Skeletal muscle cell (primary cell): Measurements from ENCODE around the gene RARB.

ENCODE experiments used
- DNase-seq: peaks from one replicate; pipeline ENCODE4 v3.0.0-alpha.2; 2010; ENCODE audit warnings: low read depth
- H3K4me3 ChIP-seq: 2 replicates; pipeline ENCODE4 v1.5.1; 2011; ENCODE audit warnings: low read depth, mild to moderate bottlenecking, control low read depth, low read length, moderate library complexity

Gene RARB

DNA sequence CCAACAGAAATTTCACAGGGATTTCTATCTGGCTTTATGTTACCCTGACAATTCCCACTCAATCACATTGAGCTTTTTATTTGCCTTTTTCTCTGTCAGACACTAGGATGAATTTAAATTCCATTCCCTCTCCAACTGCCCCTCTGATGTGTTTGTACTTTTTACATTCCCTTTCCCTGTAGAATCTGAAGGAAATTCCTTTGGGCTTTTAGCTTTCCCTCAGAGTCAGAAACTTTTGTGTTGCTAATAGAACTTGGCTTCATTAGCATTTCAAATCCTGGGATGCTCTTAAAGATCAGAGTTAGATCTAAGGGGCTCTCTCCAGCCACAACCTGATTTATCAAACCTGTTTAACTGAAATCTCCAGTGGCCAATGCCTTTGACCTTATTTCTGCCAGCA, 7.9 kb upstream of the RARB start:
- H3K4me3 ChIP-seq: no peak overlapping the region
- no peak for DNase-seq

DNA sequence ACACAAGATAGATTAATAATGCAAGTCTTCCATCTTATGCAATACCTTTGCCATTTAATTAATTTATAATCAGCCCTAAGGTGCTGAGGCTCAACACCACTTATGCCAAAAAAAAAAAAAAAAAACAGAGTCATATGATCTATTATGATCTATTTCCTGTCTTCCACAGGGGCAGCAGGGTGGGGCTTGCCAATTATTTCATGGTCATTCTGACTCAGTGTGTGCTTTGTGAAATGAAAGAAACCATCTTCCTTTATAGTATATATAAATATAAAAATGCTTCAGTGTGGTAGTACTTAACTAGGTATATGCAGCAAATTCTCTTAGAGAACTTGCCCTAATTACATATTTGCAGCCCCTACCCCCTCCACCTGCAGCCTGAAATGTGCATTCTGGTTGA, 7.2 kb upstream of the RARB start:
- DNase-seq: no peak
- H3K4me3 ChIP-seq: no peak overlapping the region

DNA sequence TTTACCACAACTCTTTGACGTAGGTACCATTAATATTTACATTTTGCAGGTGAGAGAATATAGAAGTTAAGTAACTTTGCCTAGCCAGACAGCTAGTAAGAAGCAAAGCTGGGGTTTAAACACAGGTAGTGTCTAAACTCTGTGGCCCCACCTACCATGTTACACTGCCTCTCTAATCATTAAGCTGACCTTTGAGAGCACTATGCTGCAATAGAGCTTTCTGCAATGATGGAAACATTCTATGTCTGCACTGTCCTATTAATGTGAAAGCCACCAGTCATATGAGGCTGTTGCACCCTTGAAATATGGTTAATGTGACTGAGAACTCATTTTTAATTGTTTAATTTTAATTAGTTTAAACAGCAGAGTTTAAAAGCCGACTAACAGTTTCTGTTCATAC, 6.3 kb upstream of the RARB start:
- no peak overlapping the region for H3K4me3 ChIP-seq
- no peak for DNase-seq

DNA sequence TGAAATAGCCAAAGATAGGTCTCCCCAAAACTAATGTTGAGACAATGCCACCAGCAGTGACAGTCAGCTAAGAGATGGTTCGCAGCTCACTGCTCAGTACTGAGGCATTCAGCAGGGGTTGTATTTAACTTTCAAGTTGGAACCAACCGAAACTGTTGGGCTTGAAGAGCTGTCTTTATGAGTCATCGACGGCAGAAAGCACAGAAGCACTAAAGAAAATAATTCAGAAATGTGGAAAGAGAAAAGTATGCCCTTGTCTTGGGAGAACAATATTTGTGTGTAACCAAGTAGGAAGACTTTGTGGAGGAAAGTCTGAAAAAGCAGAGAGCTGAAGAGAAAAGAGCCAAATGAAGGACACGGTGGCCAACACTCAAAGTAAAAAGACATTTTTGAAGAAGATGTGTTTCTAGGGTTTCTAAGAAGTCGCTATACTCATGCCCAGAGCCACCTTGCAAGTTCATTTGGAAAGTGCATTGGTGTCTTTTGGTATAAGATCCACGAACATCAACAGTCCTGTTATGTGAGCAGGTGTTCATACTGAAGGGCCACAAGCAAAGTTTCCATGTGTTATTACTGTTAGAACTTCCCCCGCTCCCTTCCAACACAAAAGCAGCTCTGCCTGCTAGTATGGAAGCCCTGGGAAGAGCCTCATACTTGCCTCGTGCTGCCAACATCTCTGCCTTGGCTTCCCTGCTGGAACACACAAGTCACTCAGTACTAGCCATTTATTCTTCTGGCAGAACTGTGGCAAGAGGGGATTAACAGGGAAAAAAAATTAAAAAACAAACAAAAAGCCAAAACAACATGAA, 4.1 kb upstream of the RARB start:
- DNase-seq: peak; percentile 47
- H3K4me3 ChIP-seq: no peak overlapping the region

DNA sequence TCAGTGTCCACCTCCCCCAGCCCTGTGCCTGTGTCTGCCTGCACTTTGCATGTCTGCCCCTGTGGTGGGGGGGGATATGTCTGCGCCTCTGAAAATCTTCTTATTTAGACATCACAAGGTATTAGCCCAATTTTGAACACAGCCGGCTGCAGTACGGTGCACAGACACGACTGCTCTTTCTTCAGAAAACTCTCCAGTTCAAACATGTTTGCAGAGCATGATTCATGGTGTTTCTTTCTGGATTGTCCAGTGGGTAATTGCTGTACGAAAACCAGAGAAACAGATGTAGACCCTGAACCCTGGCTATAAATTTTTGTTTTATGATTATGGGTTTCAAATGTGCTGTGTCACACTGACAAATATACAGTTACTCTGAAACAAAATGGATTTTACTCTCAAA, 3.4 kb upstream of the RARB start:
- DNase-seq: peak; percentile 20
- no peak overlapping the region for H3K4me3 ChIP-seq

DNA sequence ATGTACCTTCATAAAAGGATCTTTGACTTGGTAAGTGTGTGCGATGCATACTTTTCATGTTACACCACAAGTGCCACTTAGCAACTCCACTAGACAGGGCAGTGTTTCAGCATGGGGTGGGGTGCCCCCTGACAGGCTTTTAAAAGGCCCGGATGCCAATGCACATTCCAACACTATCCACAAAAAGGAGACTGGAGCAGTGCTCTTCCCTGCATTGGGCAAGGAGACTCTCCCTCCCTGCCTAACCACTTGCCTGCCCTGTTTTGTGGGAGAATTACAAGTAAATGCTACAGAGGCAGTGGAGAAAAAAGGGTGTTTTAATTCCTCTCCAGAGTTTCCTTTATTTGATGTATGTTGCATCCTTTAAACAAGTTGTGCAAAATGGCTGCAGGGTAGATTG, 1.7 kb upstream of the RARB start:
- no peak for DNase-seq
- no peak overlapping the region for H3K4me3 ChIP-seq

DNA sequence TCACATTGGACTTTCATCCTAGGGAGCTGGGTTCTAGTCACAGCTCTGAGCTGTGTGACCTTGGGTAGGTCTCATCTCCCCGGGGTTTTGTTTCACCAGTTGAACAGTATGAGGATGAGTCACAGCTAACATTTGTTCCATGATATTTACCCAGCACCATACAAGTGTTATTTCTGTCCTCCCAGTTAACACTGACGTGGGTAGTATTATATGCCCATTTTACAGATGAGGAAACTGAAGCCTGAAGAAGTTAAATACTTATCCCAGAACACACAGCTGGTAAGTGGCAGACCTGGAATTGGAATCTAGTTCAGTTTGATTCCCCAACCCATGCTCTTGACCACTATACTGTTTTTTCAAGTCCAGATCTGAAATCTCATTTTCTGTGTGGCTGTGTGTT, 908 bp upstream of the RARB start:
- peak overlapping the region; percentile 56 for H3K4me3 ChIP-seq
- no peak for DNase-seq

DNA sequence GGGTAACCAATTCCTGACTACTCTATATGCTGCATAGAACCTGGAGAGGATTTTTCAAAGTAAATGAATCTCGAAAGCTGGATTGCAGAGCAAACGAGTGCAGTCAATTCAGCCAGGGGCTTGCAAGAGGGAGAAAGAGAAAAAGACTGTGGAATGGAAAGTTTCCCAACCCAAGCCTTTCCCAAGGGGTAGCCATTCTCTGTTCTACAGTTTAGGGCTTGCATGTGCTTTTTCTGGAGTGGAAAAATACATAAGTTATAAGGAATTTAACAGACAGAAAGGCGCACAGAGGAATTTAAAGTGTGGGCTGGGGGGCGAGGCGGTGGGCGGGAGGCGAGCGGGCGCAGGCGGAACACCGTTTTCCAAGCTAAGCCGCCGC, 511 bp upstream of the RARB start:
- peak overlapping the region; percentile 56 for H3K4me3 ChIP-seq
- DNase-seq: no peak

DNA sequence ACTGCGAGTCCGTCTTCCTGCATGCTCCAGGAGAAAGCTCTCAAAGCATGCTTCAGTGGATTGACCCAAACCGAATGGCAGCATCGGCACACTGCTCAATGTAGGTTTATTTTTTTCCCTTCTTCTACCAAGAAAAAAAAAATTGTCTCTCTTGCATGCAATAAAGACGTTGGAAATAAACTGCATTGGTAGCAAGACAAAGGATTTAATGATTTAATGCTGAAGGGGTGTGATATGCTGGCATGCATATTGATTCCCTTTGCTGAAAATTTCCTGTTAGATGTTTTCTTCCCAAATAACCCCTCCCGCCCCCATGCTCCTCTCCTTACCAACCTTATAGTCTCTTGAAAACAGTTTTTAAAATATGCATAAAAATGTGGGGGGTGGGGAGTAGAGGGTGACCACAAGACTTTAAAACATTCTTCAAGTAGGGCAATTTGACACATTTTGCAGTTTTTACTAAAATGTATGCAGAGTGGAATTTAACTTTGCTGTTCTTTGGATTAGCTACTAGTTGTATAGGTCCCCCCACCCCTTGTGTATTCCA, 799 bp downstream of the RARB start:
- H3K4me3 ChIP-seq: peak overlapping the region; percentile 56
- no peak for DNase-seq

DNA sequence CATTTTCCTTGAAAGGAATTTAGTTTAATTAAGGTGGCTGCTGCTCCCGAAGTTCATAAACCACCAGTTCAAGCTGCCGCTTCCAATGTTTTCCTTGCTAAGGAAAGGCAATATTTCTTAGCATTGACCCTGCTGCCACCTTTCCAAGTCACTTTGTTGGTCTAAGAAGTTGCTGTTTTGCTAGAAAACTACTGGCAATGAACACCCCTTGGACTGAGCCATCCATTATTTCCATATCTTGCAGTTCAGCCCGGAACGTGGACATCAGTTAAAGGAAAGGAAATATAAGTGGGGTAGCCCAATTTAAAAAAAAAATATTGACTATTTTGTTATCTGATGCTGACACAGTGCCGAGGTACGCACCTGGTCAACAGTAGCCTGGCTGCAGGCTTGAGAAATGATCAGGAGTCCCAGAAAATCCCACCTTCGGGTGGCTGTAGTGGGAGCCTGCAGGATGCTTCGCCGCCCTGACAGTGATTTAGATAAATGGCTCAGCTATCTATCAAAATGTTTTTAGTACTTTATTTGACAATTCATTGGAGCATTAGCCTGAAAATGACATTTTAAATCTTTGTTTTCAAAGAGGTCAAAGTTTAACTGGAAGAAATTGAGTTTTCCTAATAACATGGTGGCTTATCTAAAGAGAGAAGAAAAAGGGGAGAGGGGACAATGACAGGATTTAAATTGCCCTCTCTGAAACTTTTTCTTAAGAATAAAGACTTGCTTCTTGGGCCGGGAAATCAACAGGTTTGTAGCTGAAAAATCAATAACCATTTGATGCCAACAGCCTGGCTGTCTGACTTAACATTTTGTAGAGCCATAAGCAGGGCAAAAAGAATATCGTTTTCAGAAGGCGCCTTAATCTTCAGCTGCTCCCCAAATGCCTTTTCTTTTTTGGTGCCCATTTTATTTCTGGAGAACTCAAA, 1.6 kb downstream of the RARB start:
- peak overlapping the region; percentile 56 for H3K4me3 ChIP-seq
- DNase-seq: no peak

DNA sequence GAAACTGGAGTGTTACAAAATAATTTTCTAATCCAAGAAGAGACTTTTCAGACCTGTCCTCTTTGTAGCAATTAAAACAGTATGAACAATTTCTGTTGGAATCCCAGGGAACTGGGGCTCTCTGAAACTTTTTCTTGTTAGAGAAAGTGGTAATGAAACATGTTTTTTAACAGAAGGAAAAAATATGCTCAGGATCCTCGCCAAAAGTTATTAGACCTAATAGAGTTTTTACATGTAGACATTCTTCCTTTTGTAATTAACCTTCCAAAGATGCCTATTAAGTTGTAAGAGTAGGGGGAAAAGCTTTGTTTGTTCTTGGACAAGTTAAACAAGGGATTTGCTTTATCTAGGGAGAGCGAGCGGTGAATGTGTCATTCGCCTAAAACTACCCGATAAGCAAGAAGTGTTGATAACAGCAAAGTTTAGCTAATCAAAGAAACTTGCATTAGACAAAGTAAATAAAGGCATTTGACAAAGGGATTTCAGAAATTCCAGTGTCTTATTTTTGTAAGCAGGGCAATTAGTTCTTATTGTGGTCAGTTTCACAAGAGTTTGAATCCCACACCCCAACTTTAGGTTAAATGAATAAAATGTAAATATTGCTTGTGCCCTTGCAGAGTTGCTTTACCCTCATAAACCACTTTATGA, 2.3 kb downstream of the RARB start:
- peak overlapping the region; percentile 56 for H3K4me3 ChIP-seq
- no peak for DNase-seq

DNA sequence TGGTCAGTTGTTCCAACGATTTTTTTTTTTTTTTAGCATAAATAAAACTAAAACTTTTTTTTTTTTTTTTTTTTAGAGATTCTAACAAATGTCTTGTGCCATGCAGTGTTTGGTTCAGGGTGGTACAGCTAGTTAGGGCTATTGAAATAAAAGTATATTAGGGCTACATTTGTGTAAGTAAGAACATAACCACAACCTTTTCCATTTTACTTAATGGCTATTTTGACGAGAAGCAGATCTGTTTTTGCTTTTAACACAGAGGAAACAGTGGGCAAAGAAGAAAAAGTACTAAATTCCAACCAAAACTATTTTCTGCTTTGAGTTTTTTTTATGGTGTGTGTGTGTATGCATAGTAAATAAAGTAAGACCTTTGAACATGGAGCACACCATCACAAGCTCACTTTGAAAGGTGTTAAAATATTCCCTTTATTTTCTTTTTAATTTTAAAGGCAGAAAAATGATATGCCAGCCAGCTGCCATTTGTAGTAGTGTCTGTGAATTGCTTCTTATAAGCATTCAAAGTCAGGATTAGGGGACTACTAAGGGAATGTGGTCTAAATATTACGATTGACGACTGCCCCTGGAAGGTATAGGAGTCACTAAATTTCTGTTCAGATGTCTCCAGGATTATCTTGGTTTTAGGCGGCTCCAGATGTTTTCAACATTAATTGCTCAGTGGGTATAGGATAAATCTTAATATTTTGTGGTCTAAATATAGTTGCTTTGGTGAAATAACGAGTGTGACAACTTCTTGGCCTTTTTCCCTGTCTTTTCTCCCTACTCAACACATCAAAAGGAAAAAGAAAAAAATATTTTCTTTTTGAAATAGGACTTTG, 3.1 kb downstream of the RARB start:
- DNase-seq: no peak
- H3K4me3 ChIP-seq: no peak overlapping the region

DNA sequence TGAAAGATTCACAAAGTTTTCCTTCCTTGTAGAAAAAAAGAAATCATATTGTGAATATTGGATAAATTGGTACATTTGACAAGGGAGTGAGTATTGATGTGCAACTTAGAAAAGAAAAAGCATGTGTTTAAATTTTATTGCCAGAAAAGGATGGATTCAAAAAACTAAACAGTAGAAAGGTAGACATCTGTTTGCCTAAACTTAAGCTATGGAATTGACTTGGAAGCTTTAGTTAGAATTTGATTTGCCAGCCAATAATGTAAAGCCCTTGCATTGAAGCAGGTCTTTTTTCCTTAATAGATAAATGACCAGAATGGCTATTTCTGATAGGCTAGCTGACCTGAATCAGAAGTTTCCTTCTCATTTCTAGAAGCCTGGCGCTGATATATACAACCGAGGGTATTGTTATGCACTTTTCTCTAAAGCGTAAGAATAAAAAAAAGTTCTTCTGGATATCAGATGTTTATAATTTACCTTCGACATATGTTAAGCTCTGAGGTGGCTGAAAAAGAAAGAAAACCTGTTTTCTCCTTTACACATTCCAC, 4.2 kb downstream of the RARB start:
- no peak overlapping the region for H3K4me3 ChIP-seq
- DNase-seq: no peak

DNA sequence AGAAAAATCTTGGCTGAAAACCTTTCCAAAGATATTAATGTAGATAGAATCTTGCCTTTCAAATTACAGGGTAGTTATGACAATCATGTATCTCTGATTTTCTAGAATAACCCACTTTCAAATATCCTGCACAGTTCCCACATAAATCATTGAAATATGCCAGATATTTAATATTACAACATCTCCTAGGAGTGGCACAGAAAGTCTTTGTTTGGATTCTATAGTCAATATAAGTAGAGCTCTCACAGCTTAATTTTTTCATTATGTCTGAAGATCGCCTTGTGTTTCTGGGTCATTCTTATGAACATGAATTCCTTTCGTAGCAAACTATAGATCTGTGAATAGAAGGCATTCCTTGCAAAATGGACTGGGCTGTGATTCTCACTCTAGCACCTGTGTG, 5.0 kb downstream of the RARB start:
- DNase-seq: no peak
- H3K4me3 ChIP-seq: no peak overlapping the region

DNA sequence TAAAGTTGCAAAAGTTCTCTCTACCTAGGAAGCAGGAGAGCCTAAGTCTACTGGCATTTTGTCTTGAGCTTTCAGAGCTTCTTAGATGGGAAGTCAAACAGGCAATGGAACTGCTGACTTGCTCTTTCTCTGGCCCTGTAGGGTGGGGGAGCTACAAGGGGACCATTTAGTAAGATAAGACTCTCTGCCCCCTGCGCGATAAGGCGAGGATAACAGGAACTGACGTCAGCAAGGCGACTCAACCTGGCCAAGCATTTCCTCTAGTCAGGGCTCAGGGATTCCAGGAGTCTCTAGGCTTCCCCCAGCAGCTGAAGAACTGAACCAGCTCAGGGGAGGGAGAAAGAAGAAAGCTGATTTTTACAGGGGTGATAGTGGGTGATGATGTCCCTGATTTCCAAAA, 5.8 kb downstream of the RARB start:
- no peak for DNase-seq
- no peak overlapping the region for H3K4me3 ChIP-seq

DNA sequence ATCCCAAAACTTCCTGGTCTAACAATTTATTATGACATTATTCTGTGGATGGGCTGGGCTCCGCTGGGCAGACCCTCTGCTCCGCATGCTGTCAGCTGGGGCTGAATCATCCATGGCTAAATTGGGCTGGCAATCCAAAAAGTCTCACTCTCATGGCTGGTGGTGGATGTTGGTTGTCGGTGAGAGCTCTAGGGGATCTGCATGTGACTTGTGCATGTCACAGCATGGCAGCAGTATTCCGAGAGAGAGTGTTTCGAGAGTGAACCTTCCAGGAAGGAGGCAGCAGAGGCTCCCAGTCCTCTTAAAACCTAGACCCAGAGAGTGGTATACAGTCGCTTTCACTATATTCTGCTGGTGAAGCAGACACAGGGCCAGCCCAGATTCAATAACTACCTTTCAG, 9.9 kb downstream of the RARB start:
- H3K4me3 ChIP-seq: no peak overlapping the region
- no peak for DNase-seq

DNA sequence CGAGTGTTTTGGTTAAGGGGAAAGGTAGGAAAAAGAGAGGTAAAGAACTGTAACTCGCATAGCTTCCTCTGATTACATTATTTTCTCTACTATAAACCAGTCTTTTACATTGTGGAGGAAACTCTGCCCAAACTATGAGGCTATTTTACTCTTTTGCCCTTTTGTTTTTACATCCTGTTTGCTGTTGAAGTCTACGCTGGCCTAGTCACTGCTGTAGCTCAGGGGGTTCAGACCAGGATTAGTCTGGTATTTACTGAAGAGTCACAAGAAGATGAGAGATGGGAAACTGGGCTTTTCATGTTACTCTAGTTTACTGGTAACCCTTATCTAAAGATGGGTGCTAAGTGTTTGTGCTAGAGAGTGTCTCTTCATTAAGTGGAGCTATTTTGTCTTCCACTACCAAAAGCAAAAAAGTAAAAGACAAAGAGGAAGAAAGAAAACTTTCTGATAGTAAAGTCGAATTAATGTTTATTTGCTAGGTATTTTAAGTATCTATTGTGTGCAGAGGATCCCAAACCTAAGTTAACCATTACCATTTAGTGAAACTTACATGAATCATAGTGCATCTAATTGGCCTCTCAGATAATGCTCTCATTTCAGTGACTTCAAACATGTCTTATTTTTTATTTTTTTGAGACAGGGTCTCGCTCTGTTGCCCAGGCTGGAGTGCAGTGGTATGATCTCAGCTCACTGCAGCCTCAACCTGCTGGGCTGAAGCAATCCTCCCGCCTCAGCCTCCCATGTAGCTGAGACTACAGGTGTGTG, 10.9 kb downstream of the RARB start:
- H3K4me3 ChIP-seq: no peak overlapping the region
- no peak for DNase-seq

DNA sequence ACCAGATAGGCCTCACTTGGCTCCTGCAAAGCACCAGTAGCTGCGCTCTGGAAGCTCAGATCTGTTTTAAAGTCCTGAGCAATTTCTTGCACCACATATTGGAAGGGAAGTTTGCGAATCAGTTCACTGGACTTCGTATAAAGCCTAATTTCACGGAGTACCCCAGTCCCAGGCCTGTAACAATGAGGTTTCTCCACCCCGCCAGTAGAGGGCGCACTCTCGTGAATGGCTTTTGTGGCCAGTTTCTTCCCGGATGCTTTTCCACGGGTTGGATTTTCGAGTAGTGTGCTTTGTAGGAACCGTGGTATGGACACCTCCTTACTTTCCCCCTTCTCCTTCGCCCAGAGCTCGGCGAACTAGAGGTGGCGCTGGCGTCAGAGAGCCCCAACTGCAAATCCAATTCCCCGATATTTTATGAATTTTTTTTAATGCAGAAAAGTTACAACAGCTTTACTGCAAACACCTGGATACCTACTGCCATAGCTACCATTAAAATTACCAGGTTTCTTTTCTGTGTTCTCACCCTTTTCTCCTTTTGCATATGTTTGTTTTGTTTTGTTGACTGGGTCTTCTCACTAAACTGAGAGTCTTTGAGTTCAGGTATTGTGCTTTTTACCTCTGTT, 13.3 kb downstream of the RARB start:
- H3K4me3 ChIP-seq: no peak overlapping the region
- no peak for DNase-seq
